WTC11 (cell line): ENCODE measurements around the gene ABI3. TPM values are rescaled to one million over a fixed set of nuclear protein-coding genes. Genes with fewer than 3 reads are reported as not detected.

Experiments used
- ATAC-seq: fragments of 200-7000 bp; cut with Tn5 transposase; 2 replicates; pipeline ENCODE4 v1.10.0; 2021; ENCODE audit warnings: mild to moderate bottlenecking, moderate library complexity
- CTCF ChIA-PET: fragments of 300-600 bp; sonication (Branson Sonifier 250); formaldehyde crosslinking; loops from one replicate; lab custom pipeline; 2021; ENCODE audit warnings: antibody characterized with exemption; lab: Charles Lee
- POLR2A ChIA-PET: fragments of 350-600 bp; sonication (Branson Sonifier 250); formaldehyde crosslinking; loops from one replicate; lab custom pipeline; 2021; ENCODE audit warnings: antibody characterized with exemption; lab: Charles Lee
- DNase-seq: peaks from one replicate; pipeline ENCODE4 v3.0.0; 2021; ENCODE audit warnings: low spot score
- H3K27ac Mint-ChIP-seq: 2 replicates; pipeline ENCODE4 v1.8.0; 2021; ENCODE audit warnings: mixed read lengths
- H3K27me3 Mint-ChIP-seq: 2 replicates; pipeline ENCODE4 v1.8.0; 2021; ENCODE audit warnings: low read depth, mild to moderate bottlenecking, moderate library complexity, mixed read lengths
- H3K36me3 Mint-ChIP-seq: 2 replicates; pipeline ENCODE4 v1.8.0; 2021; ENCODE audit warnings: mixed read lengths
- H3K4me1 Mint-ChIP-seq: 2 replicates; pipeline ENCODE4 v1.8.0; 2022; ENCODE audit warnings: mixed read lengths
- H3K4me3 Mint-ChIP-seq: 2 replicates; pipeline ENCODE4 v1.8.0; 2021; ENCODE audit warnings: mild to moderate bottlenecking, moderate library complexity, mixed read lengths
- H3K9me3 Mint-ChIP-seq: 2 replicates; pipeline ENCODE4 v1.8.0; 2021; ENCODE audit warnings: mixed read lengths
- ATF1 ChIP-seq: sonication (generic); formaldehyde crosslinking; IDR thresholded peaks from 2 replicates; pipeline ENCODE4 v1.8.1; 2023; ENCODE audit warnings: mild to moderate bottlenecking, moderate library complexity, missing genetic modification reagents
- ATF2 ChIP-seq: sonication (generic); formaldehyde crosslinking; IDR thresholded peaks from 2 replicates; pipeline ENCODE4 v1.8.1; 2022; ENCODE audit warnings: low read depth, missing genetic modification reagents, borderline replicate concordance
- CBFB ChIP-seq: sonication (generic); formaldehyde crosslinking; IDR thresholded peaks from 2 replicates; pipeline ENCODE4 v1.8.1; 2022; ENCODE audit warnings: mild to moderate bottlenecking, low read depth, missing genetic modification reagents
- E2F1 ChIP-seq: sonication (generic); formaldehyde crosslinking; IDR thresholded peaks from 2 replicates; pipeline ENCODE4 v1.8.0; 2022; ENCODE audit warnings: mild to moderate bottlenecking, missing genetic modification reagents
- E2F5 ChIP-seq: sonication (generic); formaldehyde crosslinking; IDR thresholded peaks from 2 replicates; pipeline ENCODE4 v1.8.1; 2022; ENCODE audit warnings: mild to moderate bottlenecking, moderate library complexity, missing genetic modification reagents
- EMX1 ChIP-seq: fragments of 250-450 bp; sonication (Bioruptor Pico); IDR thresholded peaks from 2 replicates; pipeline ENCODE4 v1.8.0; 2021; ENCODE audit warnings: mild to moderate bottlenecking
- ETV6 ChIP-seq: sonication (generic); formaldehyde crosslinking; IDR thresholded peaks from 2 replicates; pipeline ENCODE4 v1.8.1; 2022; ENCODE audit warnings: mild to moderate bottlenecking, missing genetic modification reagents
- FOXJ3 ChIP-seq: sonication (generic); formaldehyde crosslinking; IDR thresholded peaks from 2 replicates; pipeline ENCODE4 v1.9.0; 2021; ENCODE audit warnings: missing genetic modification reagents, mild to moderate bottlenecking, borderline replicate concordance
- GABPB1 ChIP-seq: sonication (generic); formaldehyde crosslinking; IDR thresholded peaks from 2 replicates; pipeline ENCODE4 v1.8.1; 2023; ENCODE audit warnings: mild to moderate bottlenecking, missing genetic modification reagents
- GTF2I ChIP-seq: fragments of 250-450 bp; sonication (Bioruptor Pico); conservative IDR thresholded peaks from 2 replicates; pipeline ENCODE4 v1.4.0; 2021; ENCODE audit warnings: mild to moderate bottlenecking
- IRF2 ChIP-seq: sonication (generic); formaldehyde crosslinking; IDR thresholded peaks from 2 replicates; pipeline ENCODE4 v1.8.0; 2022; ENCODE audit warnings: low read depth, missing genetic modification reagents, borderline replicate concordance
- JAZF1 ChIP-seq: fragments of 250-450 bp; sonication (Bioruptor Pico); IDR thresholded peaks from 2 replicates; pipeline ENCODE4 v1.9.0; 2021; ENCODE audit warnings: moderate library complexity, mild to moderate bottlenecking, inconsistent platforms
- KAT7 ChIP-seq: sonication (generic); formaldehyde crosslinking; IDR thresholded peaks from 2 replicates; pipeline ENCODE4 v1.8.1; 2023; ENCODE audit warnings: missing genetic modification reagents, mild to moderate bottlenecking, borderline replicate concordance
- NR1H2 ChIP-seq: sonication (generic); formaldehyde crosslinking; IDR thresholded peaks from 2 replicates; pipeline ENCODE4 v1.9.0; 2021; ENCODE audit warnings: mild to moderate bottlenecking, moderate library complexity, missing genetic modification reagents
- PRRX2 ChIP-seq: fragments of 250-450 bp; sonication (Bioruptor Pico); IDR thresholded peaks from 2 replicates; pipeline ENCODE4 v1.8.0; 2021; ENCODE audit warnings: mild to moderate bottlenecking
- RELA ChIP-seq: sonication (generic); formaldehyde crosslinking; IDR thresholded peaks from 2 replicates; pipeline ENCODE4 v1.8.1; 2022; ENCODE audit warnings: missing genetic modification reagents, mild to moderate bottlenecking, borderline replicate concordance
- RORB ChIP-seq: fragments of 250-450 bp; sonication (Bioruptor Pico); IDR thresholded peaks from 2 replicates; pipeline ENCODE4 v1.9.0; 2021; ENCODE audit warnings: mild to moderate bottlenecking
- SMAD3 ChIP-seq: sonication (generic); formaldehyde crosslinking; IDR thresholded peaks from 2 replicates; pipeline ENCODE4 v1.8.0; 2022; ENCODE audit warnings: missing genetic modification reagents, mild to moderate bottlenecking, borderline replicate concordance
- SMAD4 ChIP-seq: sonication (generic); formaldehyde crosslinking; IDR thresholded peaks from 2 replicates; pipeline ENCODE4 v1.8.0; 2022; ENCODE audit warnings: mild to moderate bottlenecking, missing genetic modification reagents
- TEAD4 ChIP-seq: sonication (generic); formaldehyde crosslinking; IDR thresholded peaks from 2 replicates; pipeline ENCODE4 v1.8.0; 2022; ENCODE audit warnings: mild to moderate bottlenecking, missing genetic modification reagents
- ZNF121 ChIP-seq: sonication (generic); formaldehyde crosslinking; IDR thresholded peaks from 2 replicates; pipeline ENCODE4 v1.8.0; 2023; ENCODE audit warnings: missing genetic modification reagents
- ZNF263 ChIP-seq: sonication (generic); formaldehyde crosslinking; IDR thresholded peaks from 2 replicates; pipeline ENCODE4 v1.8.1; 2022; ENCODE audit warnings: low read depth, mild to moderate bottlenecking, moderate library complexity, missing genetic modification reagents
- total RNA-seq: library from RNA; stranded (reverse); gene quantifications from 3 replicates; pipeline ENCODE4 v1.2.3, GENCODE V29; 2021
- TF ChIP-seq, protein P1 (sequence below): sonication (generic); formaldehyde crosslinking; conservative IDR thresholded peaks from 2 replicates; pipeline ENCODE4 v1.8.1; 2022; ENCODE audit warnings: mild to moderate bottlenecking, missing genetic modification reagents
- TF ChIP-seq, protein P2 (sequence below): sonication (generic); formaldehyde crosslinking; IDR thresholded peaks from 2 replicates; pipeline ENCODE4 v1.8.0; 2023; ENCODE audit warnings: missing genetic modification reagents, mild to moderate bottlenecking, borderline replicate concordance
- TF ChIP-seq, protein P3 (sequence below): sonication (generic); formaldehyde crosslinking; IDR thresholded peaks from 2 replicates; pipeline ENCODE4 v1.8.0; 2023; ENCODE audit warnings: mild to moderate bottlenecking, missing genetic modification reagents
- TF ChIP-seq, protein P4 (sequence below): fragments of 250-450 bp; sonication (Bioruptor Pico); IDR thresholded peaks from 2 replicates; pipeline ENCODE4 v1.9.0; 2021; ENCODE audit warnings: mild to moderate bottlenecking

ABI3 gene
- total RNA-seq, 1 experiment from 2014 or later: 1.5 TPM

DNA sequence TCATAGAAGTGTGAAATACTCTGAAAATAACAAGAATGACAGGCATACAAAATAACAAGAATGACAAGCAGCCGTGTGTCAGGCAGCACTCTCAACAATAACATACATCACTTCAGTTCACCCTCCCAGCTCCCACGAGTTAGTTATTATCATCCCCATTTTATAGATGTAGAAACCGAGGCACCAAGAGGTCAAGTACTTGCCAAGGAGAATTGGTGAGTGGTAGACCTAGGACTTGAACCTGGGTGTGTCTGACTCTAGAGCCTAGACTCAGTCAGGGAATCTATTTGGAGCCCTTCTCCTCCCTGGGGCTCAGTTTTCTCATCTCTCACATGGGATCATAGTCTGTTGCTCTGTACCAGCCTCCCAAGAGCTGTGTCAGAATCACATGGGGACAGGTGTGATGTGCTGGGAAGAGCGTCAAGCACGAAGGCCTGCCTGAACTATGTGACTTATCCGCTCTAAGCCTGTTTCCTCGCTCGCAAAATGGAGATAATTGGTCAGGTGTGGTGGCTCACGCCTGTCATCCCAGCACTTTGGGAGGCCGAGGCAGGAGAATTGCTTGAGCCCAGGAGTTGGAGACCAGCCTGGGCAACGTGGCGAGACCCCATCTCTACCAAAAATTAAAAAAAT is 39.5 kb downstream of the ABI3 start (continued):
- TF ChIP-seq ATF2 (CRISPR knock-in tag): no peak
- TF ChIP-seq, protein P1, sequence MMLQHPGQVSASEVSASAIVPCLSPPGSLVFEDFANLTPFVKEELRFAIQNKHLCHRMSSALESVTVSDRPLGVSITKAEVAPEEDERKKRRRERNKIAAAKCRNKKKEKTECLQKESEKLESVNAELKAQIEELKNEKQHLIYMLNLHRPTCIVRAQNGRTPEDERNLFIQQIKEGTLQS (CRISPR knock-in tag): no peak
- no peak for TF ChIP-seq IRF2 (CRISPR knock-in tag)
- TF ChIP-seq EMX1 (CRISPR knock-in tag): no peak
- no peak for TF ChIP-seq ZNF263 (CRISPR knock-in tag)
- TF ChIP-seq SMAD4: no peak
- no peak for TF ChIP-seq RELA
- TF ChIP-seq, protein P2, sequence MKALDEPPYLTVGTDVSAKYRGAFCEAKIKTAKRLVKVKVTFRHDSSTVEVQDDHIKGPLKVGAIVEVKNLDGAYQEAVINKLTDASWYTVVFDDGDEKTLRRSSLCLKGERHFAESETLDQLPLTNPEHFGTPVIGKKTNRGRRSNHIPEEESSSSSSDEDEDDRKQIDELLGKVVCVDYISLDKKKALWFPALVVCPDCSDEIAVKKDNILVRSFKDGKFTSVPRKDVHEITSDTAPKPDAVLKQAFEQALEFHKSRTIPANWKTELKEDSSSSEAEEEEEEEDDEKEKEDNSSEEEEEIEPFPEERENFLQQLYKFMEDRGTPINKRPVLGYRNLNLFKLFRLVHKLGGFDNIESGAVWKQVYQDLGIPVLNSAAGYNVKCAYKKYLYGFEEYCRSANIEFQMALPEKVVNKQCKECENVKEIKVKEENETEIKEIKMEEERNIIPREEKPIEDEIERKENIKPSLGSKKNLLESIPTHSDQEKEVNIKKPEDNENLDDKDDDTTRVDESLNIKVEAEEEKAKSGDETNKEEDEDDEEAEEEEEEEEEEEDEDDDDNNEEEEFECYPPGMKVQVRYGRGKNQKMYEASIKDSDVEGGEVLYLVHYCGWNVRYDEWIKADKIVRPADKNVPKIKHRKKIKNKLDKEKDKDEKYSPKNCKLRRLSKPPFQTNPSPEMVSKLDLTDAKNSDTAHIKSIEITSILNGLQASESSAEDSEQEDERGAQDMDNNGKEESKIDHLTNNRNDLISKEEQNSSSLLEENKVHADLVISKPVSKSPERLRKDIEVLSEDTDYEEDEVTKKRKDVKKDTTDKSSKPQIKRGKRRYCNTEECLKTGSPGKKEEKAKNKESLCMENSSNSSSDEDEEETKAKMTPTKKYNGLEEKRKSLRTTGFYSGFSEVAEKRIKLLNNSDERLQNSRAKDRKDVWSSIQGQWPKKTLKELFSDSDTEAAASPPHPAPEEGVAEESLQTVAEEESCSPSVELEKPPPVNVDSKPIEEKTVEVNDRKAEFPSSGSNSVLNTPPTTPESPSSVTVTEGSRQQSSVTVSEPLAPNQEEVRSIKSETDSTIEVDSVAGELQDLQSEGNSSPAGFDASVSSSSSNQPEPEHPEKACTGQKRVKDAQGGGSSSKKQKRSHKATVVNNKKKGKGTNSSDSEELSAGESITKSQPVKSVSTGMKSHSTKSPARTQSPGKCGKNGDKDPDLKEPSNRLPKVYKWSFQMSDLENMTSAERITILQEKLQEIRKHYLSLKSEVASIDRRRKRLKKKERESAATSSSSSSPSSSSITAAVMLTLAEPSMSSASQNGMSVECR (CRISPR knock-in tag): no peak
- TF ChIP-seq RORB (CRISPR knock-in tag): no peak
- TF ChIP-seq CBFB (CRISPR knock-in tag): no peak
- TF ChIP-seq ZNF121 (CRISPR knock-in tag): no peak
- TF ChIP-seq E2F5: no peak
- TF ChIP-seq ATF1: no peak

GRCh38 chr17:49252148-49252695 is 41.7 kb downstream of the ABI3 start:
- H3K36me3 Mint-ChIP-seq: no peaks in the 10 kb centered on the region
- POLR2A ChIA-PET: no interaction called here

More at GRCh38 chr17:49252148-49252695, 41.7 kb downstream of the ABI3 start:
- no peak overlapping the region for H3K27ac Mint-ChIP-seq
- ATAC-seq (0 out of 2 replicates have a peak, but pooled peaks have one; percentile 22), DNase-seq (no peak)
- CTCF ChIA-PET: no interaction called here
- H3K4me1 Mint-ChIP-seq: no peaks in the 10 kb centered on the region
- no peak overlapping the region for H3K4me3 Mint-ChIP-seq
- no peaks in the 10 kb centered on the region for H3K9me3 Mint-ChIP-seq
- no peaks in the 10 kb centered on the region for H3K27me3 Mint-ChIP-seq
- TF ChIP-seq, protein P3, sequence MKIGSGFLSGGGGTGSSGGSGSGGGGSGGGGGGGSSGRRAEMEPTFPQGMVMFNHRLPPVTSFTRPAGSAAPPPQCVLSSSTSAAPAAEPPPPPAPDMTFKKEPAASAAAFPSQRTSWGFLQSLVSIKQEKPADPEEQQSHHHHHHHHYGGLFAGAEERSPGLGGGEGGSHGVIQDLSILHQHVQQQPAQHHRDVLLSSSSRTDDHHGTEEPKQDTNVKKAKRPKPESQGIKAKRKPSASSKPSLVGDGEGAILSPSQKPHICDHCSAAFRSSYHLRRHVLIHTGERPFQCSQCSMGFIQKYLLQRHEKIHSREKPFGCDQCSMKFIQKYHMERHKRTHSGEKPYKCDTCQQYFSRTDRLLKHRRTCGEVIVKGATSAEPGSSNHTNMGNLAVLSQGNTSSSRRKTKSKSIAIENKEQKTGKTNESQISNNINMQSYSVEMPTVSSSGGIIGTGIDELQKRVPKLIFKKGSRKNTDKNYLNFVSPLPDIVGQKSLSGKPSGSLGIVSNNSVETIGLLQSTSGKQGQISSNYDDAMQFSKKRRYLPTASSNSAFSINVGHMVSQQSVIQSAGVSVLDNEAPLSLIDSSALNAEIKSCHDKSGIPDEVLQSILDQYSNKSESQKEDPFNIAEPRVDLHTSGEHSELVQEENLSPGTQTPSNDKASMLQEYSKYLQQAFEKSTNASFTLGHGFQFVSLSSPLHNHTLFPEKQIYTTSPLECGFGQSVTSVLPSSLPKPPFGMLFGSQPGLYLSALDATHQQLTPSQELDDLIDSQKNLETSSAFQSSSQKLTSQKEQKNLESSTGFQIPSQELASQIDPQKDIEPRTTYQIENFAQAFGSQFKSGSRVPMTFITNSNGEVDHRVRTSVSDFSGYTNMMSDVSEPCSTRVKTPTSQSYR: no peak
- TF ChIP-seq TEAD4 (CRISPR knock-in tag) (no peak), ZNF121 (CRISPR knock-in tag) (no peak), PRRX2 (CRISPR knock-in tag) (no peak), CBFB (CRISPR knock-in tag) (no peak), KAT7 (CRISPR knock-in tag) (no peak), GTF2I (CRISPR knock-in tag) (no peak), FOXJ3 (no peak), JAZF1 (no peak), E2F1 (CRISPR knock-in tag) (no peak), SMAD3 (CRISPR knock-in tag) (no peak), NR1H2 (CRISPR knock-in tag) (no peak), ETV6 (CRISPR knock-in tag) (no peak), GABPB1 (CRISPR knock-in tag) (no peak)
- TF ChIP-seq, protein P4, sequence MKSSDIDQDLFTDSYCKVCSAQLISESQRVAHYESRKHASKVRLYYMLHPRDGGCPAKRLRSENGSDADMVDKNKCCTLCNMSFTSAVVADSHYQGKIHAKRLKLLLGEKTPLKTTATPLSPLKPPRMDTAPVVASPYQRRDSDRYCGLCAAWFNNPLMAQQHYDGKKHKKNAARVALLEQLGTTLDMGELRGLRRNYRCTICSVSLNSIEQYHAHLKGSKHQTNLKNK (CRISPR knock-in tag): no peak
